DMS114 treated with DMSO at 0.1 percent for 48 hours (cell line): ENCODE results near the gene PTCD2.
"Not testable (repeated sequence)": the region's sequence is repeated elsewhere in the genome, so short reads cannot be mapped to it uniquely, and the experiment has no call there.

Source experiments
- DNase-seq: peaks from one replicate; lab custom pipeline; 2025; ENCODE audit not compliant: unreplicated experiment; lab: John Stamatoyannopoulos, UW

PTCD2 gene

DNA sequence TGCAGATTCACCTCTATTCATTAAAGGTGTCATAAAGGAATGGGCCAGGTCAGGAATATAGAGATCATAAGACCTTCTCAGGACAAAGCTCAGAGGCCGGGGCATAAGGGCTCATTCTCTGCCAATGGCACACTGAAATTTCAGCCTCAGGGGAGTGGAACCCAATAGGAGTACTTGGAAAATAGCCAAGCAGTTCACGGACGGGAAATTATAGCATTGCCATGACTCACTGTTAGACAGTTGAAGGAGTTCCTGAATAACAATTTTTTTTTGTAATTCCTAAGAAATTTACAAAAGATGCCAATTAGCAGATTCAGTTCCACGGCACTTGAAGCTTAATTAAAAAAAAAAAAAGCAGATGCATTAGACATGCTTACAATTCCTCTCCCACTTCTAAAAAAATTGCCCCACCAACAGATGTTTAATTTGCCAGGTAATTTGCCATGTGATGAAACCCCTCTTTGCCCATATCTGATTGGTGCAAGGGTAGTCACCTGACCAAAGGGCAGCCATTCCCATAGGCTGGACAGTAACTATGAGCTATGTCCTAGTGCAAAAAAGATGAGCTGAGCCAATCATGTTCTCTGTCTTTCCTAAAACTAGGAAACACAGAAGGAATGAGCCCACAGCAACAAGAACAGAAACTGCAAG is 58.6 kb downstream of the PTCD2 start:
- no peak for DNase-seq

DNA sequence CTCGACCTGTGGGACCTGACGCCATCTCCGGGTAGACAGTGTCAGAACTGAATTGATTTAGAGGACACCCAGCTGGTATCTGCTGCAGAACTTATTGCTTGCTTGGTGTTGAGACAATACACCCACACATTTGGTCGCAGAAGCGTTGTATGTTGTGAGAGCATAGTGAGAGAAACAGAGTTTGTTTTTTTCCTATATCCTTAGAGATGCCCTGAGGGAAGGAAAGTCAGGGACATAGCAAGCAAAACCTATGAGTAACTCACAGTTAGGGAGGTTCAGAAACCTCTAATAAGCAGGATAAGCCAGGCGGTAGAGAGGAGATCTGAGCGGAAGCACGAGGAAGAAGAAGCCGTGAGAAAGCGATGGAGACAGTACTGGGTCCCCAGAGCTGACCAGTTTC is 59.8 kb downstream of the PTCD2 start:
- DNase-seq, result no peak

DNA sequence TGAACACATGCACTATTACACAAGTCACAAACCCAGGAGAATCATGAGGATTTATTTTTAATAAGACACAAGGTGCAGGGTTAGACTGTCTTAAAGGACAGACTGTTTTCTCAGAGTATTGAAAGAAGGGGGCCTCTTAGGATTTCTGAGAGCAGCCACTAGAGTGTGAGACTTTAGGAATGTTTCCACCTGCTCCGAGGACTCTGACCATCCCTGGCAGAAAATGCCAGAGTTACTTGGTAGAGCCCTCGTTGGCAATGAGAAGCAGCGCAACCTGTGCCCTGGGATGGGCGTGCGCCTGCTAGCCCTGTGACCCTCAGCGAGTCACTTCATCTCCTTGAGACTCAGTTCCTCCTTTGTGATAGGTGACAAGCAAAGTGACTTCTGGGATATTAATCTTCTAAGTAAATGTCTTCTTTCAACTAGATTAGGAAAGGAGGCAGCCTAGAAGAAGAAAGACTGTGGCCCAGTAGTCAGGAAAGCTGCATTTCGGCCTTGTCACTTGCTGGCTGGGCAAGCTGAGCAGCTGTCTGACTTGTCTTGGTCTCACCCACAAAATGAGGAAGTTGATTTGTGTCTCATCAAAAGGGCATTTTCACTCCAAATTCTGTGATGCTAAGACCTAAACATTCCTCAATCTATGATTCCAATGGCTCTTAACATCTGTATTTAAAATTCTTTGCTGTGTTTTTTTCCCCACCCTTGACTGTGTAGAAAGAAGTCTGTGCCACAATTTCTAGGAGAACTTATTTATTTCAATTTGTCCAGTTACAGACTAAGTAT is 60.5 kb downstream of the PTCD2 start:
- DNase-seq, result no peak

DNA sequence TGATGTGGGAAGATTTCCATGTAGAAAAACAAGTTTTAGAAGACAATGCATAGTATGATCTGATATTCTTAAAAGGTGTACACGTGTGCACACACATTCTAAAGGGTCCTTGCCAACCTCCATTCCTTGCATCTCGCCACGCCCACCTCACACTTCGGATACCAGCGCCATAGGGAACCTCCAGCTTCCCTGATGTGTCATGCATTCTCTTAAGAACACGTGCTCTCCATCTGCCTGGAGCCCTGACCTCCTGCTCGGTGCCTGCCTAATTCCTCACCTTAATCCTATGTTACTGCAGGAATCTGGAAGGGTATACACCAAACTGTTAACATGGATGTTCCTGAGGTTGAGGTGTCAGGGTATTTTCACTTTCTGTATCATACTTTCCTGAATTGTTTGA is 63.1 kb downstream of the PTCD2 start:
- no peak for DNase-seq

DNA sequence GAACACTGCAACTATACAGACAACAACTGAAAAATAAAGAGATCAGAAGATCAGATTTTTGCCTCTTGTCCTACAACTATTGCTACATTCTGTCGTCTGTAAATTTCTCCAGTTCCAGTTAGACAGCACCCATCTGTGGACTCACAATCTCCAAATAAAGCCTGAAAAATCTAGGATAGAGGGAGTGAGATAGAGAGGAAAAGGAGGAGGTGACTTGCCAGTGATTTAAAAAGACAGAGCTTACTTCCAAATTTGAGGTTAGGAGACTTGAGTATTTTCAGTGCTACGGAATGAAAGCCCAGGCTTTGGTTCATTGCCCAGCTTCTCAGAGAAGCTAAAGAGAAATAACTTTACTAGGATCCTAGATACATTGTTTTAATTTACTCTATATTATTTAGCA is 63.6 kb downstream of the PTCD2 start:
- no peak for DNase-seq

DNA sequence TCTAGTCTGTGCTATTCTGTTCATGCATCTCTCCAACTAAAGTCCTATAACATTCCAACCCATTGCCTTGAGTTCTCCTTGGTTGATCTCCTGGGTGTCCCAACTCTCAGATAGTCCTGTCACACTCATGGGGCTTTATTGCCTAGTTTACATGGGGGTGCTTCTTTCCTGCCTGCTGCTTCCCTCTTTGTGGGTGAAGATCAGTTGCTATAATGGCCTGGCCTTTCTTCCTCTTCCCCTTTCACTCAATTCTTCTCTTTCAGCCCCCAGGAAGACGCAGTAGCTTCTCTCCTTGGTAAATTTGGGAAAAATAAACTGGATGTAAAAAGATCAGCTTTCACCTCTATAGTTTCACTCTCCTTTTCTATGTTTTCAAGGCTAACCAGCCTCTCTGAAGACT is 66.5 kb downstream of the PTCD2 start:
- no peak for DNase-seq

DNA sequence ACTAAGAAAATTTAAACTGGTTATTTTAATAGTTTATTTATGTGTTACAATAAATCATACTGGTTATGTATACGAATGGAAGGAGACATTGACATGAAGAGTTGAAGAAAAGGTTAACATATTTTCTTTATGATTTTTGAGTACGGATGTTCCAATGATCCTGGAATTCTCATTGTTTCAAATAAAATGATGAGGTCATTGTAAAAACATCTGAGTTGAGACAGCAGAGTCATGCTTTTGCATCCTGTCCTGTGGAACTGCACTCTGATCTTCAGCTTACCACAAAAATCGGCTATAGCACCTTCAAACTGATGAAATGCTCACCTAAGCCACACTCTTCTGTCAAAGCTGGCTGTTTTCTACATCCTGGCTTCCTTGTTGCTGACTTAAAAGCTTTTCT is 67.8 kb downstream of the PTCD2 start:
- DNase-seq, result no peak

DNA sequence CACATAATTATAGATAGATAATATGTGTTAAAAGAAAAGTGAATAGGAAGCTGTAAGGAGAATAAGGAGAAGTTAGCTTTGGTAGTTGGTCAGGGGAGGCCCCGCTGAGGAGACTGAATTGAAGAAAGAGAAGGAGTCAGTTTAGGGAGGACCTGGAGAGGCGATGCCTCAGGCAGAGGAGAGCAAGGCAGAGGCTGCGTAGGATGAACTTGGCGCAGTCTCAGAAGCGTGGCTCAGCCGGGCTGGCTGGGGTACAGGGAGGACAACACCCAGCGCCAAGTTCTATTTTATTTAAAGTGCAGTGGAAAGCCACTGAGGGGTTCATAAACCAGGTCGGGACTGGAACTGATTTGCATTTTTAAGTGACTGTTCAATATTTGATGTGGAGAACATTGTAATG is 68.5 kb downstream of the PTCD2 start:
- no peak for DNase-seq

DNA sequence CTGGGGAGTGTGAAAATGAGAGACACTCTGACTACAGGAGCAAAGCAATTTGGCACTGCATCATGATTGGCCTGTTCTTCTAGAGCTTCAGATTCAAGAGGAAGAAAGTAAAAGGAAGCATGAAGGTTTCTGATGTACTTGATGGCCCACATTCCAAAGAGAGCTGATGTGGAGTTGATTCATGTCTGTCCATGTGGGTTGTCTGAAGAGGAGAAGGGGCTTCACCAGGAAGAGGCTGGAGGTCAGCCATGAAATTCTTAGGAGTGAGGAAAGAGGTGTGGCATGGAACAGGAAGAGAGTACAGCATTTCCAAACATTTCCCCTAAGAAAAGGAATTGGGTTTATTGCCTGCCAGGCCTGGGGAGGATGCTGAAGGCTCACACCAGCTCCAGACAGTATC is 70.7 kb downstream of the PTCD2 start:
- DNase-seq, result no peak

DNA sequence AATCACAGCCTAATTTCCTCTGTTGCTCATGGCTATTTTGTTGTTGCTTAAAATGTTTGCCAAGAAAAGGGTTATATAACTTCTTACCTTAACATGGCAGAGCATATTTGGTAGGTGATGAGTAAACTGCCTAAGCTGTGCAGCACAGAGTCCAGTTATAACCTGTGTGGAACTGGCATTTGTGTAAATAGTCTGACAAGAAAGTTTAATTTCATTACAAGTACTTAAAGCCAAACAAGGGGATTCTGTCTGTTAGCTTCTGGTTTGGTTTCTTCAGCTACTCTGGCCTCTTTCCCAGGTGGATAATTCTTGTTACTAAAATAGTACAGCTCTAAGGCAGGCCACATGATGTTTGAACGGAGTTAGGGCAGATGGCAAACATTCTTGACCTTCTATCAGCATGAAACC is 72.2 kb downstream of the PTCD2 start:
- no peak for DNase-seq

DNA sequence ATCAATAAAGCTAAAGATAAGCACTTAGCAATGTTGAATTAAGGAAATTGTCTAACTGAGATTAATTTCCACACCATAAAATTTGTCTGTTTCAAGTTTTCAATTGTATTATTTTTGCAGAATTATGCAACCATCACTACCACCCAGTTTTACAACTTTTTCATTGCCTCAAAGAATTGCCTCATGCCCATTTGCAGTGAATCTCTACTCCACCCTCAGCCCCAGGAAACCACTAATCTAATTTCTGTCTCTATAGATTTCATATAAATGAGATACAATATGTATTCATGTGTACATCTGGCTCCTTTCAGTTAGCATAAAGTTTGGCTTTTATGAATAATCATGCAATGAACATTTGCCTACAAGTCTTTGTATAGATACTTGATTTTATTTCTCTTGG is 72.9 kb downstream of the PTCD2 start:
- no peak for DNase-seq

DNA sequence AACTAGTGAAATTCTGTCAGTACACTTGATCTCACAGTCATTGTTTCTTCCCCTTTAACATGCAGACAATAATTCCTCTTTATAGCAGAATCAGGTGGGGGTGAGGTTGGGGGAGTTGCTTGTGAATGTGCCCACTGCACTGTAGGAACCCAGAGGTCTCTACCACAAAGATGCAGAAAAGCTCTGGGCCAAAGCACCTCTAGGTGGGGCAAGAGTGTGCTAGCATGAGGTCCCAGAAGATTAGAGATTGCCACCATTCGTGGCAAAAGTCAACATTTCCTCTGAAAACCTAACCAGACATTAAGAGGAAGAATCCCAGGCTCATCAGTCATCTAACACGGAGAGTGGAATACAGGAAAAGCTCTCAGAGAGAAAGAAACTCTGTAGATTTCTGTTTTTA is 74.5 kb downstream of the PTCD2 start:
- DNase-seq, result peak; percentile 2

DNA sequence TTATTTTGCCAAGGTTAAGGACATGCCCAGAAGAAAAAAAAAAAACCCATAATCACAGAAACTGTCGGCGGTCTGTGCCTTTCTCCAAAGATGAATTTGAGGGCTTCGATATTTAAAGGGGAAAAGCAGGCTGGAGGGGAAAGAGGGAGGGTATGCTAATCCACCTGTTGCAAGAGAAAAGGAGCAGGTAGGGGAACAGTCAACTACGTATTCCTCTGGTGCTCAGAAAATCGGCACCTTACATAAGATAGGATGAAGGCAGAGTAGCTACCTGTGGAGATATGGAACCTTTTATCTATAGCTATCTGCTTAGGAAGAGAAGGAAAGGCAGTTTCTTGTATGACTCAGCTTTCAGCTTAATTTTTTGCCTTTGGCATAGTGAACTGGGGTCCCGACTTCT is 77.7 kb downstream of the PTCD2 start:
- no peak for DNase-seq

DNA sequence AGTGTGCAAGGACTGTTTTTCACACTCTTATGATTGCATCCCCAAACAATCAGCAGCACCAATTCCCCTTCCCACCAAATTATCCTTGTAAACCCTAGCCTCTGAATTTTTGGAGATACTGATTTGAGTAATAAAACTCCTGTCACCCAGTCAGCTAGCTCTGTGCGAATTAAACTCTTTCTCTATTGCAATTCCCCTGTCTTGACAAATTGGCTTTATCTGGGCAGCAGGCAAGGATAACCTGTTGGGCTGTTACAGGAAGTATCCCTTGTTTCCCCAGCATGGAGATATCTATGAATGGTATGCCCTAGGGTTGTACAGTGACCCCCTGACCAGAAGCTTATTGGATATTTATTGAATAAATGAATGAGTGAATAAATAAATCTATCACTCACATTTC is 80.8 kb downstream of the PTCD2 start:
- no peak for DNase-seq

DNA sequence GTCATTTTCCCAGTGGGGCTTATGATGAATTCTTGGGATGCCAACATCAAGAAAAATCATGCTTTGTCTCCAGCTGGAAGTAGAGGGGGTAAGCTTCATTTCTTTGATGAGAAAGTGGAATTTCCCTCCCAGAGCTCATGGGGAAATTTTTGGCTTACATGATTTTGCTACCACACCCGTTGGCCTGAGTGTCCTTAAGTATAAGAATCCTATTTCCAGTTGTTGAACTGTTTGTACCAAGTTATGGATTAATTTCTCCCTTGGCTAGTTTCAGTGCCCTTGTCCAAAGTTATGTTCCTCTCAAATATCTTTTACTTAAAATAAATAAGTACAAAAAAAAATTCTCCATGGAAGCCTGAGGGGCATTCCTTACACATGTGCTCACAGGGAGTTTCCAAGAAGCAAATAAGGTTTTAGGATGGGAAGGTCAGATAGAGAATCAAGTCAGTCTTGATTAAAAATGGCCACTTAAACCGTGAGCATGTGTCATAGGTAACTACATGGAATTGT is 82.3 kb downstream of the PTCD2 start:
- no peak for DNase-seq

DNA sequence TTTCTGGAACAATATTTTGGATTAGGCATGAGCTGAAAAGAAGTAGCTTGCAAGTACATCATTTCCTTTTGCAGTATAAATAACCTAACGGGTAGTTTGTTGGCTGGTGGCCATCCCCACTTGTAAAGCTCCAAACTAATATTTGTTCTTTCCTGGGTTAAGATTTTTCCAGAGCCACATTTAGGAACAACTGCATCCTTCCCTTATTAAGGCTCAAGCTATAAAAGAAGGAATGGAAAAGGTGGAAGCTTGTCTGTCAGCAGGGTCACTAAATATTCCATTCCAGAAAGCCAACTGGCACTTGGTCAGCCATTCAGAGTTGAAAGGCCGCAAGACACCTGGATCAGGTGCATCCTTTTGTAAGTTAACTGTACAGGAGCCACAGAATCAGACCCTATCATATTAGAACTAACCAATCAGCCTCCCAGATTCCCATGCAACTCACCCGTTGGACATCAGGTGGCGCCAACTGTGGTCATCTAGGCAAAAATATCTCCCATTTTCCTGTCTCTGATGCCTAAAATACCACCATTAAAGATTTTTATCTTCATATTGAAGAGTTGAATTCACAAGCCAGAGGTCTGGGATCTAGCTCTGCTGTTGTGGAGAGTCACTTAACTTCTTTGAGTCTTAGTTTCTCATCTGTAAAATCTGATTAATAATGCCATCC is 82.9 kb downstream of the PTCD2 start:
- DNase-seq, result no peak

DNA sequence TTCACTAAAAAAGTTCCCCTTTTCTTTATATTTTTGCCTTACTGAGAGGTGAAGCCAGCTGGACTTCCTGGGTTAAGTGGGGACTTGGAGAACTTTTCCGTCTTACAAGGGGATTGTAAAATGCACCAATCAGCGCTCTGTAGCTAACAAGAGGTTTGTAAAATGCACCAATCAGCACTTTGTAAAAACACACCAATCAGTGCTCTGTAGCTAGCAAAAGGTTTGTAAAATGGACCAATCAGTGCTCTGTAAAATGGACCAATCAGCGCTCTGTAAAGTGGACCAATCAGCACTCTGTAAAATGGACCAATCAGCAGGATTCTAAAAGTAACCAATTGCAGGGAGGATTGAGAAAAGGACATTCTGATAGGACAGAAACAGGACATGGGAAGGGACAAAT is 84.6 kb downstream of the PTCD2 start:
- DNase-seq, result not testable (repeated sequence)

DNA sequence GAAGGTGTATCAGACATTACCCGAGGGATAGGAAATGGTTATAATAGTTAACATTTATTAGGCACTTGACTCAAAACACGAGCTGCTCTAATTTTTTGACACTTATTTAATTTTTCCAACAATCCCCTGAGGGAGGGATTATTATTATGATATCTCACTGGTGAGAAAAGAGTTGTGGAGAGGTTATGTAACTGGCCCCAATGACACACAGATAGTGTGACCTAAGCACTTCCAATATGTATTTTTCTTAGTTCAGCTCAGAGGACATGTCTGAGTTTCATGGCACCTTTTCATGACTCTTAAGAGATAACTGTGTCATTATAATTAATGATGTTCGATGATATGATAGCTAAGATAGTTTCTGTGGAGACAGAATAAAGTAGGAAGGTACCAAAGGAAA is 86.9 kb downstream of the PTCD2 start:
- no peak for DNase-seq

DNA sequence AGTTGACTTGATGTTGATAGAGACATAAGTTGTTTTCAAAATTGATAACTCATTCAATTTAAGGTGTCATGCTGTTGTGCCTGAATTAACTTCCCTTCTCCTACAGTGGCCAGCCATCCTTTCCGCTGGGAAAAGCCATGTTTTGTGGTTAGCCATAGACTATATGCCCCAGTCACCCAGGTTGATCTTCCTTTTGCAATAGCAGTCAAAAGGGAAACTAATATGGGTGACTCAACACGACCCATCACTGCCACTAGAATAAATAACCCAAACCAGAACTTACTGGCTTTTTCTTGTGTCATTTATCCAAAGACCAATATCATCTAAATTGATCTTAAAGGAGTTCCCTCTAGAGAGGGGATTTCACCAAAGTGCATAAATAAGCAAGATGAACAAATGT is 87.4 kb downstream of the PTCD2 start:
- no peak for DNase-seq

DNA sequence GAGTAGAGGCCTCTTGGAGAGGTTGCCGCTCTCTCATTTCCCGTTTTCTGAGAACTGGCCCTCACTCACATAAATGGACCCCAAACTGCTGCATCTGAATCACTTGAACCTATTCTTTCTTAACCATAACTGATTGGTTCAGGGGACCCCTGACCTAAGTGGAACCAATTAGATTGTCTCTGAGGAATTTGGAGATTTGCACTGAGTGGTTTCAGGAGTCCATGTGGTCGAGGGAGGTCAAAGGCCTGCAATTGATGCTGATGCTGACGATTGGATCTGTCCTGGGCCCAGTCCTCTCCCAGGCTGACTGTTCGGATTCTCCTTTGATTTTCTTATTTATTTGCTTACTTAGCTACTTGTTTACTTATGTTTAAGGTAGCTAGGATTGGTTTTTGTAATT is 88.0 kb downstream of the PTCD2 start:
- no peak for DNase-seq

DNA sequence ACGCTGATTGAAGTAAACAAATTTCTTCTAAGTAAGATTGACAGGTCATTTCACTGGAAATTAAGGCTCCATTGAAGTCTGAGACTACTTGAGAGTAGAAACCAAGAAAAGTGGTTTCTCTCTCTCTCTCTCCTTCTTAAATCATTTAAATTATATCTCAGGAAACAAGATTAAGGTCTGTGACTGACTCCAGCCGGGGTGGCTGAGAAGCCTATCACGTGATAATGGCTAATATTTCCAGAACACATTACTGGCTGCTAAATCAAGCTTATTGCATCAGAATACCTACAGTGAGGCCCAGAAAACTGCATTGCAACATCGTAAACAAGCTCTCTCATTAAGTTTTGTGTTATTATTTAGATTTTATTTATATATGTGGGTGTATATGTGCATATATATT is 88.4 kb downstream of the PTCD2 start:
- no peak for DNase-seq

DNA sequence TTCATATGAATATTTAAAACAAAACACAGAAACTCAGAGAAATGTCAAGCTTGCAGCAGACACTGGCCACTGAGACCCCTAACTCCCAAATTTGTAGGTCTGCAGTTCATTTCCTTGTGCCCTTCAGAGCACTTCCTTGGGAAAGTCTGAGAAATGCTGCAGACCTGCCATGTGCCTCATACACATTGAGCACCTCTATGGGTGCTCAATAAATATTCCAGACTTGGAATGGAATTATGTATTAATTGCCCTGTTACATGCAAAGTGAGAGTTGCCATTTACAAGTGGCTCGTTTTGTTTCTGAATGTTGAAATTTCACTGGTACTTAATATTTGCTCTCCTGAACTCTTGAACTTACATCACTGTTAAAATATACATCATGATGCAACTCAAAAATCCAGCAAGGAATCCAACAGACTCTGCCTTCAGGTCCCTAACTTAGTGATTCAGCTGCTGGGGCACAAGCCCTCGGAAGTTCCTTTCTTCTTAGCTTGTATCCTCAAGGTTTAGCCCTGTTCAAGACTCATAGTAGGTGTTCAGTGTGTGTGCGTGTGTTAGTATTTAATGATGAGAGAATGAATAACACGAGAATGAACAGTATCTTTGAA is 90.6 kb downstream of the PTCD2 start:
- no peak for DNase-seq
